Lower leg skin (tissue), 4 donors: ENCODE data around the gene ZBTB49. TPM values are rescaled to one million over a fixed set of nuclear protein-coding genes. Genes with fewer than 3 reads are reported as not detected.

Experiments
- DNase-seq, 2 donors: peaks; one replicate each; pipeline ENCODE4 v3.0.0-alpha.2; 2019; ENCODE audit warnings: low spot score in 2 of 2
- H3K4me3 ChIP-seq: fragments of 200-600 bp; sonication (generic); 2 replicates; pipeline ENCODE4 v1.5.1; 2017; ENCODE audit warnings: mild to moderate bottlenecking, low read depth; ENCODE audit not compliant: poor library complexity, severe bottlenecking
- CTCF ChIP-seq, 3 donors: fragments of 450-650 bp; IDR thresholded peaks; one replicate each; pipeline ENCODE4 v1.5.1; 2016; ENCODE audit warnings: antibody characterized with exemption in 3 of 3, mild to moderate bottlenecking in 3 of 3, moderate library complexity in 2 of 3
- POLR2A ChIP-seq, 2 donors: fragments of 450-650 bp; IDR thresholded peaks; one replicate each; pipeline ENCODE4 v1.6.1; 2016 to 2017; ENCODE audit warnings: antibody characterized with exemption in 2 of 2, mild to moderate bottlenecking in 1 of 2, moderate library complexity in 1 of 2
- WGBS, 2 donors: methylation state at CpG; one replicate each; pipeline ENCODE4 v1.1.5; 2018; 5-methylcytosine and 5-hydroxymethylcytosine counted together
- intact Hi-C: fragments of 100-400 bp; cut with DNase I; formaldehyde crosslinking; loops from one replicate; pipeline ENCODE4 v1.15.0; 2023; ENCODE audit warnings: low total_unique reads
- total RNA-seq, 4 donors: library from RNA; depleted of rRNA; stranded (reverse); fragments of >200 nt; gene quantifications; one replicate each; pipeline ENCODE4 v1.1.0, GENCODE V29; 2016

The ZBTB49 gene
- total RNA-seq, 4 donors from 2014 or later = 4.9 to 29.5 (median 6.9) TPM

DNA sequence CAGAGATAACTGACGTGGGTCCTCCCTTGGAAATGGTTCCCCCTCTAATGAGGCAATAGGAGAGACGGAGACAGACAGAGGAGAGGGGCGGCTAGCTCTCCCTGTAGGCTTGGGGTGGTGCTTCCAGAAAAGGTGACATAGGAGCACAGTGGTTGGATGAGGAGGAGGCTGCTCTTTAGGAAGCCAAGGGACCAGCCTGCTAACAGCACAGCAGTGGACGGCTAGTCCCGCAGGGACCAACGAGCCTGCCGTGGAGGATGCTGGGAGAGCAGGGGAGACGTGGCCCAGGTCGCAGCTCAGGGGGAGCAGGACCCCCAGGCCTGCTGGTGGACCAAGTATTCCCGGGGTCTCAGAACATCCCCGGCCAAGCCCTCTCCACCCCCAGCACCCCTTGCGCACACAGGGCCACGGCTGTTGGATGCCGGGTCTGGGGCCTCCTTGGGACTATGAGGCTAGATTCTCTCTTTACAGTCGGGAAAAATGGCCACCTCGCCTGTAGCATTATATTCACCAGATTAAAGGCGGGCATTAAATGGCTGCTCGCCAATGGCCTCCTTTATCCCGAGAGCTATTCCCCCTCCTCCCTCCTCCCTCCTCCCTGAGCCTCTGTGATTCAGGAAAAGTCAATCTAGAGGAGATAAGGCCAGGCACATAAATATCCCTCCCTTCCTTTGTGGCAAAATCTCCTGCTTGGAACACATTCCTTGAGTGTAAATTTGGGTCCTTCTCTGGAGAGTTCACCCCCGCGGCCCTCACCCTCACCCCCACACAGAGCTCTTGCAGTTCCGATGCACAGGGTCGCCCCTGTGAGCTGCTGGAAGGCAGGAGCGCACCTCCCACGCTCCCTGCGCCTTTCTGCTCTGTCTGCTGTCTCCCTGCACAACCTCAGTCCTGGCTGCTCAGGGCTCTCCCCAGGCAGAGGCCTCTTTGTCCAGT, 66.3 kb downstream of the ZBTB49 start:
- 70 to 74% methylated on average over 24 to 26 of the region's 26 CpGs for WGBS, 2 donors
- intact Hi-C loops = no loop called here
- no peak for TF ChIP-seq POLR2A (IDR thresholded peaks at IDR 0.05)
- no peak for TF ChIP-seq CTCF (IDR thresholded peaks at IDR 0.05)
- no peak for DNase-seq
- H3K4me3 ChIP-seq = no peak overlapping the region

DNA sequence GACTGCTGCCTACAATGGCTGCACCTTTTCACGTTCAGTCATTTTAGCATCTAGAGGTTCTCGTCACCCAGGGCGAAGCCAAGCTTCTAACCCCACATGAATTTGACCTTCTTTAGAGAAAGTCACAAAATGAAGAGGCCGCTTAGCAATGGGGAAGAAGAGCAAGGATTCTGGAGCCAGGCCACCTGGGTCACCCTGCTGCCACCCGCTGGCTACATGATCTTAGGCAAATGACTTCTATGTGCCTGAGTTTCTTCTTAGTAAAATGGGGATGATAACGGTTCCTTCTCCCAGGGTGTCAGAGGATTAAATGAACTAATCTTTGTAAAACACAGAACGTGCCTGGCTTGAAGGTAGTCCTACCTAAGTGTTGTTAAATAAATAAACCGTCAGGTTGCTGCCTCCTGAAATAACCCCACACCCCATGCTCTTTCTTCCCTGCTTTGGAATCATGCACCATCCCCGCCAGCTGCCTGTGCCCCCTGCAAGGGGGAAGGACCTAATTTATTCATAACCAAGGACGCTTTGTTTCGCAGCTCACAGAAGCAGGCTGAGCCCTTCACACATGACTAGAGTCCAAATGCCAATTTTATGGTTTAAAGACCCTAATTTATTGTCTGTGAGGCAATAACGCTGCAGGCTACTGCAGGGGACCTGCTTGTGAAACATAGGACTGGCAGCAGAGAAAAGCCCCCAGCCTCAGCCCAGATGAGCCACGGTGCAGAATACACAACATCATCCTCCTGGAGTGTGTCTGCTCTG, 68.2 kb downstream of the ZBTB49 start:
- no peak for DNase-seq
- WGBS, 2 donors = 49 to 51% methylated on average over 13 of the region's 13 CpGs
- TF ChIP-seq POLR2A (IDR thresholded peaks at IDR 0.05) (no peak), CTCF (IDR thresholded peaks at IDR 0.05) (no peak)
- intact Hi-C loops = no loop called here
- no peak overlapping the region for H3K4me3 ChIP-seq

- TF ChIP-seq CTCF (IDR thresholded peaks at IDR 0.05) = no peak
- TF ChIP-seq POLR2A (IDR thresholded peaks at IDR 0.05) = no peak
- intact Hi-C loops = no loop called here
- no peak overlapping the region for H3K4me3 ChIP-seq
- 63 to 70% methylated on average over 8 of the region's 8 CpGs for WGBS, 2 donors
- DNase-seq = no peak
Observed at GRCh38 chr4:4361883-4362282, 71.8 kb downstream of the ZBTB49 start.

GRCh38 chr4:4362991-4363697, 73.1 kb downstream of the ZBTB49 start:
- no peak for DNase-seq
- intact Hi-C loops = no loop called here
- no peak overlapping the region for H3K4me3 ChIP-seq
- TF ChIP-seq POLR2A (IDR thresholded peaks at IDR 0.05) = no peak
- no peak for TF ChIP-seq CTCF (IDR thresholded peaks at IDR 0.05)
- WGBS, 2 donors = 78 to 81% methylated on average over 16 of the region's 16 CpGs

GRCh38 chr4:4364061-4364460, 74.0 kb downstream of the ZBTB49 start:
- 62 to 66% methylated on average over 3 of the region's 3 CpGs for WGBS, 2 donors
- no peak for DNase-seq
- intact Hi-C loops = no loop called here

More at GRCh38 chr4:4364061-4364460, 74.0 kb downstream of the ZBTB49 start:
- H3K4me3 ChIP-seq = no peak overlapping the region
- TF ChIP-seq POLR2A (IDR thresholded peaks at IDR 0.05) (no peak), CTCF (IDR thresholded peaks at IDR 0.05) (no peak)
